Measurements from ENCODE around the gene DUSP22.

DUSP22 gene

DNA sequence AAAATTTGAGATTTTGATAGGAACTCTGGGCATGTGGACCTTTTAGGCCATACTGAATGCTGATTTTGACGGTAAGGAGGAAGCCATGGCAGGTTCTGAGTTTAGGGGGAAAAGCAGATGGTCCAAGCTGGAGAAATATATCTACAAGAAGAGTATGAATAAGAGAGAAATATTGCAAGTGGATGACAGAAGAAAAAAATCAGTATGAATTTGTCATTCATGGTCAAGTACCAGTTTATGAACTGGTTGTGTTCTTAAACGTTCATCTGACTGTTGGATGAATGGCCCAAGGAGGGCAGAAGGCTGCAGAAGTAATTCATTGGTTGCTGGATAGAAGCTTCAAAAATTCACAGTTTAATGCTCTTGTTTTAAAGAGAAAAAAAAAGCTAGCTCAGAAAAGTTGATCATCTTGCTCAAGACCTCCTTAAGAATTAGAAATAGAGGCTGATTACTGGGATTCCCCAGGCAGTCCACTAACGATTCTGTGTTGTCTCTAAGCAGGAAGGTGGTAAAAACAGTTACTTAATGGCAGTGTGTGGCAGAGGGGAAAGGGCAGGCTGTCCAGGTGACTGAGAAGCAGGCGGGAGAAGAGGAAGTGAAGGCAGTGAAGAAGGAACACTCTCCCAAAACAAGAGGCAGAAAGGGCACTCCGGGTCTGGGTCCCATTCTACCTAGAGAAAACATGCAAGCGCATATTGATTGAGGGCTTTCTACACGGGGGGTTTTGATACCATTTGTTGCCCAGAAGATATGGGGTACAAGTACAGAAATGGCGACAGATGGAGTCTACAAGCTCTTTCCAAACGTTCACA, 2.0 kb upstream of the DUSP22 start:
- TF ChIP-seq GLIS3 (CRISPR knock-in tag; IDR thresholded peaks at IDR 0.05) (no peak), TOX (CRISPR knock-in tag; IDR thresholded peaks at IDR 0.05; ENCODE audit: borderline replicate concordance) (no peak), ZNF8 (CRISPR knock-in tag; IDR thresholded peaks at IDR 0.05) (no peak), OSR1 (CRISPR knock-in tag; IDR thresholded peaks at IDR 0.05) (no peak), PPARA (CRISPR knock-in tag; IDR thresholded peaks at IDR 0.05; ENCODE audit: borderline replicate concordance) (no peak), TCF4 (CRISPR knock-in tag; IDR thresholded peaks at IDR 0.05; ENCODE audit: borderline replicate concordance) (no peak), ARNTL (CRISPR knock-in tag; IDR thresholded peaks at IDR 0.05; ENCODE audit: borderline replicate concordance, low read depth) (no peak), ZC3H10 (CRISPR knock-in tag; IDR thresholded peaks at IDR 0.05) (no peak), ZNF70 (CRISPR knock-in tag; IDR thresholded peaks at IDR 0.05) (no peak), ISL1 (CRISPR knock-in tag; IDR thresholded peaks at IDR 0.05) (no peak)
- TF ChIP-seq, protein P1, sequence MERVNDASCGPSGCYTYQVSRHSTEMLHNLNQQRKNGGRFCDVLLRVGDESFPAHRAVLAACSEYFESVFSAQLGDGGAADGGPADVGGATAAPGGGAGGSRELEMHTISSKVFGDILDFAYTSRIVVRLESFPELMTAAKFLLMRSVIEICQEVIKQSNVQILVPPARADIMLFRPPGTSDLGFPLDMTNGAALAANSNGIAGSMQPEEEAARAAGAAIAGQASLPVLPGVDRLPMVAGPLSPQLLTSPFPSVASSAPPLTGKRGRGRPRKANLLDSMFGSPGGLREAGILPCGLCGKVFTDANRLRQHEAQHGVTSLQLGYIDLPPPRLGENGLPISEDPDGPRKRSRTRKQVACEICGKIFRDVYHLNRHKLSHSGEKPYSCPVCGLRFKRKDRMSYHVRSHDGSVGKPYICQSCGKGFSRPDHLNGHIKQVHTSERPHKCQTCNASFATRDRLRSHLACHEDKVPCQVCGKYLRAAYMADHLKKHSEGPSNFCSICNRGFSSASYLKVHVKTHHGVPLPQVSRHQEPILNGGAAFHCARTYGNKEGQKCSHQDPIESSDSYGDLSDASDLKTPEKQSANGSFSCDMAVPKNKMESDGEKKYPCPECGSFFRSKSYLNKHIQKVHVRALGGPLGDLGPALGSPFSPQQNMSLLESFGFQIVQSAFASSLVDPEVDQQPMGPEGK (CRISPR knock-in tag; IDR thresholded peaks at IDR 0.05; ENCODE audit: borderline replicate concordance) = no peak
- TF ChIP-seq, protein P2, sequence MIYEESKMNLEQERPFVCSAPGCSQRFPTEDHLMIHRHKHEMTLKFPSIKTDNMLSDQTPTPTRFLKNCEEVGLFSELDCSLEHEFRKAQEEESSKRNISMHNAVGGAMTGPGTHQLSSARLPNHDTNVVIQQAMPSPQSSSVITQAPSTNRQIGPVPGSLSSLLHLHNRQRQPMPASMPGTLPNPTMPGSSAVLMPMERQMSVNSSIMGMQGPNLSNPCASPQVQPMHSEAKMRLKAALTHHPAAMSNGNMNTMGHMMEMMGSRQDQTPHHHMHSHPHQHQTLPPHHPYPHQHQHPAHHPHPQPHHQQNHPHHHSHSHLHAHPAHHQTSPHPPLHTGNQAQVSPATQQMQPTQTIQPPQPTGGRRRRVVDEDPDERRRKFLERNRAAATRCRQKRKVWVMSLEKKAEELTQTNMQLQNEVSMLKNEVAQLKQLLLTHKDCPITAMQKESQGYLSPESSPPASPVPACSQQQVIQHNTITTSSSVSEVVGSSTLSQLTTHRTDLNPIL (CRISPR knock-in tag; IDR thresholded peaks at IDR 0.05; ENCODE audit: low read depth) = no peak
- no peak for ATAC-seq

DNA sequence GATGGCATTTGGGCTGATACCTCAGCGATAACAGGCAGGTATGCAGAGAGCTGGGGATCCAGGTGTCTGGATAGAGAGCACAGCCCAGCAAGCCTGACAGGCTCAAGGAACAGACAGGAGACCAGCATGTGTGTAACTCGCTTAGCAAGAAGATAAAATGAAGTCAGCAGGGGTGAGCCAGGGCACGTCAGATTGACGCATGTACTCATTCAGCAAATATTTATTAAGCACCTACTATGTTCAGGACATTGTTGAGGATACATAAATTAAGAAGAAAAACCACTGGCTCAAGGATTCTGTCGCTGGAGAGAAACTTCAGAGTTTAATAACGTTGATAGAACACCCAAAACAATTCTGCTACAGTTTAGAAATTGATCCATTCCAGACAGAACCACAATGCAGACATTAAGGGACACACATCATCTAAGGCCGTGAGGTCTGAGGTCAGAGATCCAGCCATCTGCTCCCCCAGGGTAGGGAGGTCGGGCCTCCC, 1.0 kb upstream of the DUSP22 start:
- ATAC-seq = peak; percentile 4; the same call in 2 of the 3 replicates
- TF ChIP-seq, protein P3, sequence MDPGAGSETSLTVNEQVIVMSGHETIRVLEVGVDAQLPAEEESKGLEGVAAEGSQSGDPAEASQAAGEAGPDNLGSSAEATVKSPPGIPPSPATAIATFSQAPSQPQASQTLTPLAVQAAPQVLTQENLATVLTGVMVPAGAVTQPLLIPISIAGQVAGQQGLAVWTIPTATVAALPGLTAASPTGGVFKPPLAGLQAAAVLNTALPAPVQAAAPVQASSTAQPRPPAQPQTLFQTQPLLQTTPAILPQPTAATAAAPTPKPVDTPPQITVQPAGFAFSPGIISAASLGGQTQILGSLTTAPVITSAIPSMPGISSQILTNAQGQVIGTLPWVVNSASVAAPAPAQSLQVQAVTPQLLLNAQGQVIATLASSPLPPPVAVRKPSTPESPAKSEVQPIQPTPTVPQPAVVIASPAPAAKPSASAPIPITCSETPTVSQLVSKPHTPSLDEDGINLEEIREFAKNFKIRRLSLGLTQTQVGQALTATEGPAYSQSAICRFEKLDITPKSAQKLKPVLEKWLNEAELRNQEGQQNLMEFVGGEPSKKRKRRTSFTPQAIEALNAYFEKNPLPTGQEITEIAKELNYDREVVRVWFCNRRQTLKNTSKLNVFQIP (CRISPR knock-in tag; IDR thresholded peaks at IDR 0.05; ENCODE audit: borderline replicate concordance, low read depth) = no peak
- TF ChIP-seq TOX (CRISPR knock-in tag; IDR thresholded peaks at IDR 0.05; ENCODE audit: borderline replicate concordance) (no peak), ZNF8 (CRISPR knock-in tag; IDR thresholded peaks at IDR 0.05) (no peak), ZFP3 (CRISPR knock-in tag; IDR thresholded peaks at IDR 0.05) (no peak), RARB (CRISPR knock-in tag; IDR thresholded peaks at IDR 0.05) (no peak), GLIS3 (CRISPR knock-in tag; IDR thresholded peaks at IDR 0.05) (no peak), ESRRG (CRISPR knock-in tag; IDR thresholded peaks at IDR 0.05) (no peak), ZC3H10 (CRISPR knock-in tag; IDR thresholded peaks at IDR 0.05) (no peak), ZFP30 (CRISPR knock-in tag; IDR thresholded peaks at IDR 0.05) (no peak), PPARA (CRISPR knock-in tag; IDR thresholded peaks at IDR 0.05; ENCODE audit: borderline replicate concordance) (no peak), OSR1 (CRISPR knock-in tag; IDR thresholded peaks at IDR 0.05) (no peak), CSDC2 (CRISPR knock-in tag; IDR thresholded peaks at IDR 0.05) (no peak)
- TF ChIP-seq, protein P1 (CRISPR knock-in tag; IDR thresholded peaks at IDR 0.05; ENCODE audit: borderline replicate concordance) = no peak
- TF ChIP-seq, protein P2 (CRISPR knock-in tag; IDR thresholded peaks at IDR 0.05; ENCODE audit: low read depth) = no peak
- TF ChIP-seq, protein P4, sequence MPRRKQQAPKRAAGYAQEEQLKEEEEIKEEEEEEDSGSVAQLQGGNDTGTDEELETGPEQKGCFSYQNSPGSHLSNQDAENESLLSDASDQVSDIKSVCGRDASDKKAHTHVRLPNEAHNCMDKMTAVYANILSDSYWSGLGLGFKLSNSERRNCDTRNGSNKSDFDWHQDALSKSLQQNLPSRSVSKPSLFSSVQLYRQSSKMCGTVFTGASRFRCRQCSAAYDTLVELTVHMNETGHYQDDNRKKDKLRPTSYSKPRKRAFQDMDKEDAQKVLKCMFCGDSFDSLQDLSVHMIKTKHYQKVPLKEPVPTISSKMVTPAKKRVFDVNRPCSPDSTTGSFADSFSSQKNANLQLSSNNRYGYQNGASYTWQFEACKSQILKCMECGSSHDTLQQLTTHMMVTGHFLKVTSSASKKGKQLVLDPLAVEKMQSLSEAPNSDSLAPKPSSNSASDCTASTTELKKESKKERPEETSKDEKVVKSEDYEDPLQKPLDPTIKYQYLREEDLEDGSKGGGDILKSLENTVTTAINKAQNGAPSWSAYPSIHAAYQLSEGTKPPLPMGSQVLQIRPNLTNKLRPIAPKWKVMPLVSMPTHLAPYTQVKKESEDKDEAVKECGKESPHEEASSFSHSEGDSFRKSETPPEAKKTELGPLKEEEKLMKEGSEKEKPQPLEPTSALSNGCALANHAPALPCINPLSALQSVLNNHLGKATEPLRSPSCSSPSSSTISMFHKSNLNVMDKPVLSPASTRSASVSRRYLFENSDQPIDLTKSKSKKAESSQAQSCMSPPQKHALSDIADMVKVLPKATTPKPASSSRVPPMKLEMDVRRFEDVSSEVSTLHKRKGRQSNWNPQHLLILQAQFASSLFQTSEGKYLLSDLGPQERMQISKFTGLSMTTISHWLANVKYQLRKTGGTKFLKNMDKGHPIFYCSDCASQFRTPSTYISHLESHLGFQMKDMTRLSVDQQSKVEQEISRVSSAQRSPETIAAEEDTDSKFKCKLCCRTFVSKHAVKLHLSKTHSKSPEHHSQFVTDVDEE (CRISPR knock-in tag; IDR thresholded peaks at IDR 0.05) = no peak
